ENCODE data around the gene RNF31.

Gene RNF31

DNA sequence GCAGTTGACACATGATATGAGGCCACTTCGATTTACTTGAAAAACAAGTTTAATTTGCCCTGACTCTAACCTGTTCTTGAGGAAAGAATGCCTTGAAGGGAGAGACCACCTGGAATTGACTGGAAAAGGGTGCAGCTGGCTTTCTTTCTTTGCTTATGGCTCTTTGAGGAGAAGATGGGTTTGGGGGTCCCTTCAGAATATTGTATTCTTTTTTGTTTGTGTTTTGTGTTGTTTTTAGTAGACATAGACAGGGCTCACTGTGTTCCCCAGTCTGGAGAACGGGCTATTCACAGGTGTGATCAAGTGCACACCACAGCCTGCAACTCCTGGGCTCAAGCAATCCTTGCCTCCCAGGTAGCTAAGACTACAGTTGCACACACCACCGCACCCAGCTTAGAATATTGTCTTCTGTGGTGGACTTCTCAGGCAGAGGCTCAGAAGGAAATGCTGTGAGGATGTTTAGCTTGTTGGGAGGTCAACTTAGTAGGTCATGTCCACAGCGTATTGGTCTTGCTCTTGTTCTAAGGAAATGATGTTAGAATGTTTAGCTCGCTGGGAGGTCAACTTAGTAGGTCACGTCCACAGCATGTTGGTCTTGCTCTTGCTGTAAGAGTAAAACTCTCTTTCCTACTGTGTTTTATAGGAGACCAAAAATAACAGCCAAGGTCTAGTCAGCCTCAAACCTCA is 31.0 kb upstream of the RNF31 start:
- H3K9me3 ChIP-seq (ENCODE audit: severe bottlenecking) = no peaks in the 10 kb centered on the region
- TF ChIP-seq CTCF (IDR thresholded peaks at IDR 0.05; ENCODE audit: low read depth, low read length) = no peak
- no peaks in the 10 kb centered on the region for H3K27me3 ChIP-seq (ENCODE audit: insufficient read depth, low read depth, severe bottlenecking)
- no peak overlapping the region for H3K4me3 ChIP-seq (ENCODE audit: low read depth, low read length)
- H3K27ac ChIP-seq = no peak overlapping the region
- no peak for DNase-seq
- peaks cover 44% of the 10 kb centered on the region for H3K36me3 ChIP-seq

DNA sequence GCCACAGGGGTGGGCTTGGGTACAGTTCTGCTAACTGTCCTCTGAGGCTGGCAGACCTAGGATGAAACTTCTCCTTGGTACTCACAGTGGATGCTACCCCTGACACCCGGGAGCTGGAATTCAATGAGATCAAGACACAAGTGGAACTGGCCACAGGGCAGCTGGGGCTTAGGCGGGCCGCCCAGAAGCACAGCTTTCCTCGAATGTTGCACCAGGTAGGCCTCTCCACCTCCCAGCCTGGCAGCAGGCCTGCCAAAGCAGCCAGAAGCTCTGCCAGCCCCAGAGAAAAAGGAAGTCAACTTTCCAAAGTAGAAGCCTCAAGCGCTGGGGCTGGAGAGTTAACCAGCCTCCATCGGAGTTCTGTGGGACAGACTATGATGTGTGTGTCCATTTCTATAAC is 30.1 kb upstream of the RNF31 start:
- Histone ChIP-seq H3K36me3 (peaks cover 47% of the 10 kb centered on the region), H3K27ac (no peak overlapping the region), H3K27me3 (ENCODE audit: insufficient read depth, low read depth, severe bottlenecking) (no peaks in the 10 kb centered on the region), H3K4me3 (ENCODE audit: low read depth, low read length) (no peak overlapping the region), H3K9me3 (ENCODE audit: severe bottlenecking) (no peaks in the 10 kb centered on the region)
- DNase-seq = no peak
- TF ChIP-seq CTCF (IDR thresholded peaks at IDR 0.05; ENCODE audit: low read depth, low read length) = no peak

- Histone ChIP-seq H3K27ac (no peak overlapping the region), H3K27me3 (ENCODE audit: insufficient read depth, low read depth, severe bottlenecking) (no peaks in the 10 kb centered on the region), H3K4me3 (ENCODE audit: low read depth, low read length) (no peak overlapping the region), H3K9me3 (ENCODE audit: severe bottlenecking) (no peaks in the 10 kb centered on the region), H3K36me3 (peaks cover 57% of the 10 kb centered on the region)
- no peak for DNase-seq
- no peak for TF ChIP-seq CTCF (IDR thresholded peaks at IDR 0.05; ENCODE audit: low read depth, low read length)
These were observed 27.6 kb upstream of the RNF31 start for GRCh38 chr14:24119691-24120090.

DNA sequence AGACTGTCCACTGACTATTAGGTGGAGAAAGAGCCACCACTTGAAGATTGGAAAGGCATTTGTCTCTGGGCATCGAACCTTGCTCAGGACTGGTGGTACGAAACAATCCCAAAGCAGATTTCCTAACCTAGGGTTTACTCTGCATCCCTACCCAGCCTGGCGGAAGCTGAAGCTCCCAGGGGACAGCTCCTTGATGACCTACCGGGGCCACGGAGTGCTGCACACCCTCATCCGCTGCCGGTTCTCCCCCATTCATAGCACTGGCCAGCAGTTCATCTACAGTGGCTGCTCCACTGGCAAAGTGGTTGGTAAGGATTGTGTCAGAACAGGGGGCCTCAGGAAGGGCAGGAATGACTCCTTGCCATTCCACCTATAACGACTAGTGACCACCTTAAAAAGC is 26.1 kb upstream of the RNF31 start:
- no peaks in the 10 kb centered on the region for H3K9me3 ChIP-seq (ENCODE audit: severe bottlenecking)
- no peaks in the 10 kb centered on the region for H3K27me3 ChIP-seq (ENCODE audit: insufficient read depth, low read depth, severe bottlenecking)
- no peak overlapping the region for H3K27ac ChIP-seq
- H3K36me3 ChIP-seq = peaks cover 57% of the 10 kb centered on the region
- no peak overlapping the region for H3K4me3 ChIP-seq (ENCODE audit: low read depth, low read length)
- no peak for TF ChIP-seq CTCF (IDR thresholded peaks at IDR 0.05; ENCODE audit: low read depth, low read length)
- DNase-seq = no peak

DNA sequence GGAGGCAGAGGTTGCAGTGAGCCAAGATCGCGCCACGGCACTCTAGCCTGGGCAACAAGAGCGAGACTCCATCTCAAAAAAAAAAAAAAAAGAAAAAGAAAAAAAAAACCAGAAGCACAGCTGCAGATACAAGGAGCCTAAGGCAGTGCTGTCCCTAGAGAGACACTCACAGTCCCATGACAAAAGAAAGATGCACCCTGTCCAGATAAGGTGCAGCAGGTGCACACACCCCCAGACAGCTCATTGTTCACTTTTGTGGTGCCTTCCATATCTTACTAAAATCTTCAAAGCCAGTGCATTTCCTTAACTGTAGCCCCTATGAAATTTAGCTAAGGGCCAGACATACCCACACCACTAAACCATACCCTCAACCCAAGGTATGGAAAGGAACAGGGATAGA is 24.9 kb upstream of the RNF31 start:
- no peak overlapping the region for H3K27ac ChIP-seq
- H3K36me3 ChIP-seq = peaks cover 45% of the 10 kb centered on the region
- H3K9me3 ChIP-seq (ENCODE audit: severe bottlenecking) = no peaks in the 10 kb centered on the region
- no peak for TF ChIP-seq CTCF (IDR thresholded peaks at IDR 0.05; ENCODE audit: low read depth, low read length)
- H3K27me3 ChIP-seq (ENCODE audit: insufficient read depth, low read depth, severe bottlenecking) = no peaks in the 10 kb centered on the region
- no peak overlapping the region for H3K4me3 ChIP-seq (ENCODE audit: low read depth, low read length)
- no peak for DNase-seq

DNA sequence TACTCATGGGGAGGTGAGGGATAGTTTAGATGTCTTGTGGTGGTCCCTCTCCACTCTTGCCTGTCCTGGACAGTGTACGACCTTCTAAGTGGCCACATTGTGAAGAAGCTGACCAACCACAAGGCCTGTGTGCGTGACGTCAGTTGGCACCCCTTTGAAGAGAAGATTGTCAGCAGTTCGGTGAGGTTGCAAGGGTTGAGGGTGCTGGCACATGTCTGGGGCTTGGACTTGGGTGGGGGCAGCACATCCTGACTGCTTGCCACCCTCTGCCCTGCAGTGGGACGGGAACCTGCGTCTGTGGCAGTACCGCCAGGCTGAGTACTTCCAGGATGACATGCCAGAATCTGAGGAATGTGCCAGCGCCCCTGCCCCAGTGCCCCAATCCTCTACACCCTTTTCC is 24.4 kb upstream of the RNF31 start:
- no peak for TF ChIP-seq CTCF (IDR thresholded peaks at IDR 0.05; ENCODE audit: low read depth, low read length)
- Histone ChIP-seq H3K27me3 (ENCODE audit: insufficient read depth, low read depth, severe bottlenecking) (no peaks in the 10 kb centered on the region), H3K4me3 (ENCODE audit: low read depth, low read length) (no peak overlapping the region), H3K9me3 (ENCODE audit: severe bottlenecking) (no peaks in the 10 kb centered on the region), H3K36me3 (peaks cover 40% of the 10 kb centered on the region), H3K27ac (no peak overlapping the region)
- no peak for DNase-seq
